IPS-20b (cell line): ENCODE measurements around the gene PRR15L.

Experiments used
- H3K27ac ChIP-seq: one replicate; pipeline ENCODE4 v1.5.1; 2013; ENCODE audit warnings: low read length
- H3K27me3 ChIP-seq: 2 replicates; pipeline ENCODE4 v1.6.1; 2013; ENCODE audit warnings: mild to moderate bottlenecking, low read length, inconsistent platforms; ENCODE audit not compliant: insufficient read depth
- H3K36me3 ChIP-seq: 2 replicates; pipeline ENCODE4 v1.6.1; 2013; ENCODE audit warnings: low read depth, mild to moderate bottlenecking, inconsistent platforms, low read length, moderate library complexity; ENCODE audit not compliant: insufficient read depth
- H3K4me1 ChIP-seq: 2 replicates; pipeline ENCODE4 v1.6.1; 2013; ENCODE audit warnings: mild to moderate bottlenecking, control low read depth, inconsistent platforms, low read length, moderate library complexity; ENCODE audit not compliant: insufficient read depth
- H3K4me3 ChIP-seq: 2 replicates; pipeline ENCODE4 v1.5.1; 2013; ENCODE audit warnings: mild to moderate bottlenecking, low read length, inconsistent platforms
- H3K9ac ChIP-seq: 2 replicates; pipeline ENCODE4 v1.6.1; 2013; ENCODE audit warnings: low read depth, mild to moderate bottlenecking, inconsistent platforms, low read length, moderate library complexity
- H3K9me3 ChIP-seq: 2 replicates; pipeline ENCODE4 v1.6.1; 2013; ENCODE audit warnings: mild to moderate bottlenecking, low read depth, low read length, inconsistent platforms; ENCODE audit not compliant: insufficient read depth

The PRR15L gene

GRCh38 chr17:47955497-47956461 is 1.9 kb downstream of the PRR15L start:
- H3K36me3 ChIP-seq = no peaks in the 10 kb centered on the region
- no peak overlapping the region for H3K4me3 ChIP-seq
- no peak overlapping the region for H3K9ac ChIP-seq
- no peaks in the 10 kb centered on the region for H3K9me3 ChIP-seq
- H3K27ac ChIP-seq = no peak overlapping the region
- H3K27me3 ChIP-seq = peaks cover 16% of the 10 kb centered on the region
- H3K4me1 ChIP-seq = peaks cover 9% of the 10 kb centered on the region; the same call in 1 of the 2 replicates

GRCh38 chr17:47953909-47954308 is 3.8 kb downstream of the PRR15L start:
- Histone ChIP-seq H3K27ac (no peak overlapping the region), H3K4me1 (peaks cover 12% of the 10 kb centered on the region; the same call in 1 of the 2 replicates), H3K9ac (no peak overlapping the region), H3K27me3 (peaks cover 7% of the 10 kb centered on the region), H3K36me3 (no peaks in the 10 kb centered on the region), H3K9me3 (no peaks in the 10 kb centered on the region), H3K4me3 (no peak overlapping the region)

- Histone ChIP-seq H3K27me3 (no peaks in the 10 kb centered on the region; the same call in 1 of the 2 replicates), H3K4me1 (peaks cover 9% of the 10 kb centered on the region; the same call in 1 of the 2 replicates), H3K9me3 (no peaks in the 10 kb centered on the region), H3K4me3 (no peak overlapping the region), H3K9ac (no peak overlapping the region), H3K36me3 (no peaks in the 10 kb centered on the region), H3K27ac (no peak overlapping the region)
These were observed 5.3 kb downstream of the PRR15L start for GRCh38 chr17:47952171-47953021.

- Histone ChIP-seq H3K9ac (no peak overlapping the region), H3K36me3 (0 out of 2 replicates have a peak, but pooled peaks cover under 1% of the 10 kb centered on the region)
These were observed 7.2 kb downstream of the PRR15L start for GRCh38 chr17:47950448-47950847.

GRCh38 chr17:47949946-47950345 is 7.7 kb downstream of the PRR15L start:
- Histone ChIP-seq H3K4me3 (peak overlapping the region; percentile 53; the same call in 1 of the 2 replicates), H3K9me3 (no peaks in the 10 kb centered on the region), H3K27me3 (no peaks in the 10 kb centered on the region; the same call in 1 of the 2 replicates), H3K27ac (no peak overlapping the region), H3K4me1 (peaks cover 6% of the 10 kb centered on the region; the same call in 1 of the 2 replicates), H3K9ac (peak overlapping the region; percentile 63; the same call in 1 of the 2 replicates), H3K36me3 (peaks cover 6% of the 10 kb centered on the region; the same call in 1 of the 2 replicates)

More at GRCh38 chr17:47950448-47950847, 7.2 kb downstream of the PRR15L start:
- H3K27me3 ChIP-seq = no peaks in the 10 kb centered on the region; the same call in 1 of the 2 replicates
- no peak overlapping the region for H3K27ac ChIP-seq
- no peak overlapping the region for H3K4me3 ChIP-seq
- peaks cover 6% of the 10 kb centered on the region; the same call in 1 of the 2 replicates for H3K4me1 ChIP-seq
- H3K9me3 ChIP-seq = no peaks in the 10 kb centered on the region

- H3K27ac ChIP-seq = no peak overlapping the region
- H3K9me3 ChIP-seq = no peaks in the 10 kb centered on the region
- H3K27me3 ChIP-seq = no peaks in the 10 kb centered on the region; the same call in 1 of the 2 replicates
- peak overlapping the region; percentile 63; the same call in 1 of the 2 replicates for H3K9ac ChIP-seq
- H3K36me3 ChIP-seq = peaks cover 11% of the 10 kb centered on the region; the same call in 1 of the 2 replicates
- H3K4me1 ChIP-seq = peaks cover 6% of the 10 kb centered on the region; the same call in 1 of the 2 replicates
- peak overlapping the region; percentile 53; the same call in 1 of the 2 replicates for H3K4me3 ChIP-seq
These were observed 8.4 kb downstream of the PRR15L start for GRCh38 chr17:47949197-47949759.

- no peak overlapping the region for H3K27ac ChIP-seq
- H3K9ac ChIP-seq = no peak overlapping the region
These were observed 8.9 kb downstream of the PRR15L start for GRCh38 chr17:47948706-47949196.

GRCh38 chr17:47946929-47947397 is 10.7 kb downstream of the PRR15L start:
- Histone ChIP-seq H3K4me3 (no peak overlapping the region), H3K27me3 (peaks cover 4% of the 10 kb centered on the region; the same call in 1 of the 2 replicates), H3K36me3 (peaks cover 11% of the 10 kb centered on the region; the same call in 1 of the 2 replicates), H3K4me1 (peaks cover 10% of the 10 kb centered on the region; the same call in 1 of the 2 replicates), H3K27ac (no peak overlapping the region), H3K9me3 (no peaks in the 10 kb centered on the region), H3K9ac (no peak overlapping the region)

More at GRCh38 chr17:47948706-47949196, 8.9 kb downstream of the PRR15L start:
- Histone ChIP-seq H3K36me3 (peaks cover 11% of the 10 kb centered on the region; the same call in 1 of the 2 replicates), H3K4me1 (peaks cover 6% of the 10 kb centered on the region; the same call in 1 of the 2 replicates), H3K27me3 (no peaks in the 10 kb centered on the region; the same call in 1 of the 2 replicates), H3K9me3 (no peaks in the 10 kb centered on the region), H3K4me3 (no peak overlapping the region)

GRCh38 chr17:47946516-47946915 is 11.2 kb downstream of the PRR15L start:
- Histone ChIP-seq H3K9me3 (no peaks in the 10 kb centered on the region), H3K4me3 (no peak overlapping the region), H3K27me3 (peaks cover 7% of the 10 kb centered on the region; the same call in 1 of the 2 replicates), H3K9ac (no peak overlapping the region), H3K27ac (no peak overlapping the region), H3K36me3 (peaks cover 11% of the 10 kb centered on the region; the same call in 1 of the 2 replicates), H3K4me1 (peaks cover 10% of the 10 kb centered on the region; the same call in 1 of the 2 replicates)
